ENCODE measurements around the gene SLC9A2. TPM values are rescaled to one million over a fixed set of nuclear protein-coding genes. Genes with fewer than 3 reads are reported as not detected.

SLC9A2 gene
- total RNA-seq, 1 donor from 2014 or later, result 0.05 TPM

DNA sequence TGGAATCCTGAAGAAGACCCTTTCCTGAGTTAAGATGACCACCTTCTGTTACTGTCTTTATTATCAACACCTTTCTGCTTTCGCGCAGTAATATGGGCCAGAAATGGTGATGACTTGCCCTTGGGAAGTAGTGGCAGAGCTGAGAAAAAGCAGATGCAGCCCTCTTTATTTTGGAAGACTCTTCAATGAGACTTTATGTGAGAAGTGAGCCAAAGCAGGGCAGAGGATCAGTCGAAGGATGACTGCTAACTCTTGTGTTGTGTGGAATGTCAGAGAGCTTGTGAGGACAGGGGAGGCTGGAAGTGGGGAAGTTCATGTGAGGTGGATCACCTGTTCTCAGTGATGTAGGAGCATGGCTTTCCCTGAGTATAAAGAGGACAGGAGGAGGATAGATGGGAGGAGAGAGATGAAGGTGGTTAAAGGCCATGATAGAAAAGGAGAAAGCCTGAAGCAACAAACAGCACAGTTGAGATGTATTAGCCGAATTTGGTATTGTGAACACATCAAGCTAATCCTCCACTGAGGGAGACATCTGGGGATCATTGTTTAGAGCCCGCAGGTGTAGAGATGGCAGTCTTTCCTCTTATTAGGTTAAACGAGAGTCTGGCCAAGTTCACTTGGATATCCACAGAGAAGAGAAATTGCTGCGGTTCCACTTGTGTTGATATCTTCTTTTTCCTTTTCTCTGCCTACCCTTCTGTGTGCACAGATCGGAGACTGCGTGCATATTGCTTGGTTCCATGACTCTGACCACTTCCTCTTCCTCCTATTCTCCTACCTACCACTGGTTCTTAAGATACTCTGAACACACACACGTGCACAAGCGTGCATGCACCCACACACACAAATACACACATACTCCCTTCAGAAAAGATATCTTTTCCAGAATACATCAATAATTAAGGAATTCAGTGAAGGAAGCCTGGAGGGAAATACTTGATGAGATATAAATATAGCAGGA is 67.4 kb downstream of the SLC9A2 start:
- no peaks in the 10 kb centered on the region for H3K27me3 Mint-ChIP-seq (ENCODE audit: unreplicated experiment)
- TF ChIP-seq CTCF (IDR thresholded peaks at IDR 0.05; ENCODE audit: unreplicated experiment), result no peak
- DNase-seq (ENCODE audit: low spot score), result no peak
- H3K9me3 Mint-ChIP-seq (ENCODE audit: unreplicated experiment), result no peaks in the 10 kb centered on the region
- no peak overlapping the region for H3K4me3 Mint-ChIP-seq (ENCODE audit: unreplicated experiment)
- no peak overlapping the region for H3K27ac Mint-ChIP-seq (ENCODE audit: unreplicated experiment)
- no peaks in the 10 kb centered on the region for H3K4me1 Mint-ChIP-seq (ENCODE audit: unreplicated experiment)
- H3K36me3 Mint-ChIP-seq (ENCODE audit: low read depth, unreplicated experiment), result no peaks in the 10 kb centered on the region

GRCh38 chr2:102690012-102690411 is 70.7 kb downstream of the SLC9A2 start:
- Mint-ChIP-seq H3K9me3 (ENCODE audit: unreplicated experiment) (no peaks in the 10 kb centered on the region), H3K27ac (ENCODE audit: unreplicated experiment) (no peak overlapping the region), H3K4me1 (ENCODE audit: unreplicated experiment) (peaks cover 2% of the 10 kb centered on the region), H3K4me3 (ENCODE audit: unreplicated experiment) (no peak overlapping the region), H3K36me3 (ENCODE audit: low read depth, unreplicated experiment) (no peaks in the 10 kb centered on the region), H3K27me3 (ENCODE audit: unreplicated experiment) (no peaks in the 10 kb centered on the region)
- no peak for DNase-seq (ENCODE audit: low spot score)
- no peak for TF ChIP-seq CTCF (IDR thresholded peaks at IDR 0.05; ENCODE audit: unreplicated experiment)

DNA sequence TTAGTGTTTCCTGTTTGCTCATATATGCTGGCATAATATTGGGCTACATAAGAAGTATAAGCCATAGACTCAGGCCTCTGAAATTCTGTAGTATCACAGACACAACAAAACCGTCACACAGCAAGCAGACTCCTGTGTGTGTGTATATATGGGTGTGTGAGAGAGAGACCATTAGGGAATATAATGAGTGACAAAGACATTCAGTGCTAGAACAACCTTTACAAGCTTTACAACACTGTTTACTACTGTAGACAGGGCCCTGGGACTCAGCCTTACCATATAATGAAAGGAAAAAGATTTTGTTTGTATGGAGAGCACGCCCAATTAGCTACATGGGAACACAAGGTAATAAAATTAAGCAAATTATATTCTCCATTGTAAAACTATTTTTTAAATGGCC is 77.1 kb downstream of the SLC9A2 start:
- no peak for TF ChIP-seq CTCF (IDR thresholded peaks at IDR 0.05; ENCODE audit: unreplicated experiment)
- peaks cover 2% of the 10 kb centered on the region for H3K4me1 Mint-ChIP-seq (ENCODE audit: unreplicated experiment)
- no peaks in the 10 kb centered on the region for H3K36me3 Mint-ChIP-seq (ENCODE audit: low read depth, unreplicated experiment)
- no peak overlapping the region for H3K4me3 Mint-ChIP-seq (ENCODE audit: unreplicated experiment)
- no peaks in the 10 kb centered on the region for H3K27me3 Mint-ChIP-seq (ENCODE audit: unreplicated experiment)
- DNase-seq (ENCODE audit: low spot score), result no peak
- no peaks in the 10 kb centered on the region for H3K9me3 Mint-ChIP-seq (ENCODE audit: unreplicated experiment)
- H3K27ac Mint-ChIP-seq (ENCODE audit: unreplicated experiment), result no peak overlapping the region

- Mint-ChIP-seq H3K4me3 (ENCODE audit: unreplicated experiment) (no peak overlapping the region), H3K36me3 (ENCODE audit: low read depth, unreplicated experiment) (no peaks in the 10 kb centered on the region), H3K27ac (ENCODE audit: unreplicated experiment) (no peak overlapping the region), H3K27me3 (ENCODE audit: unreplicated experiment) (no peaks in the 10 kb centered on the region), H3K4me1 (ENCODE audit: unreplicated experiment) (no peaks in the 10 kb centered on the region), H3K9me3 (ENCODE audit: unreplicated experiment) (no peaks in the 10 kb centered on the region)
- no peak for TF ChIP-seq CTCF (IDR thresholded peaks at IDR 0.05; ENCODE audit: unreplicated experiment)
- no peak for DNase-seq (ENCODE audit: low spot score)
Measured at GRCh38 chr2:102698369-102699111, 79.2 kb downstream of the SLC9A2 start.

Data from endothelial cell (in vitro differentiated cells).